Loucy (cell line): ENCODE measurements around the gene SLC2A4.
A peak's percentile ranks its signal among the peaks of the same experiment; 100 is the strongest.
"Not testable (repeated sequence)": the region's sequence is repeated elsewhere in the genome, so short reads cannot be mapped to it uniquely, and the experiment has no call there.

Experiments
- H2AFZ ChIP-seq: fragments of 200-600 bp; sonication (generic); 2 replicates; pipeline ENCODE4 v1.6.0; 2016; ENCODE audit warnings: antibody characterized with exemption, mild to moderate bottlenecking, low read length, moderate library complexity
- H3F3A ChIP-seq: fragments of 200-600 bp; 2 replicates; pipeline ENCODE4 v1.6.0; 2016; ENCODE audit warnings: antibody characterized with exemption, low read depth, mild to moderate bottlenecking
- H3K27me3 ChIP-seq: fragments of 200-600 bp; sonication (generic); 2 replicates; pipeline ENCODE4 v1.6.1; 2014; ENCODE audit warnings: low read length, mild to moderate bottlenecking; ENCODE audit not compliant: insufficient read depth, poor library complexity, severe bottlenecking
- H3K36me3 ChIP-seq: fragments of 200-600 bp; sonication (generic); 2 replicates; pipeline ENCODE4 v1.6.1; 2016; ENCODE audit warnings: low read length; ENCODE audit not compliant: insufficient read depth
- H3K4me1 ChIP-seq: fragments of 200-600 bp; sonication (generic); 2 replicates; pipeline ENCODE4 v1.5.1; 2014; ENCODE audit warnings: low read length, mild to moderate bottlenecking; ENCODE audit not compliant: insufficient read depth, poor library complexity, severe bottlenecking
- H3K4me2 ChIP-seq: fragments of 200-600 bp; sonication (generic); 2 replicates; pipeline ENCODE4 v1.6.0; 2014; ENCODE audit warnings: antibody characterized with exemption, low read length, low read depth, mild to moderate bottlenecking; ENCODE audit not compliant: poor library complexity, severe bottlenecking
- H3K4me3 ChIP-seq: fragments of 200-600 bp; sonication (generic); 2 replicates; pipeline ENCODE4 v1.5.1; 2014; ENCODE audit warnings: low read length, mild to moderate bottlenecking, mixed read lengths; ENCODE audit not compliant: poor library complexity, severe bottlenecking
- H3K79me2 ChIP-seq: fragments of 200-600 bp; sonication (generic); 2 replicates; pipeline ENCODE4 v1.6.1; 2014; ENCODE audit warnings: low read length; ENCODE audit not compliant: insufficient read depth
- H3K9ac ChIP-seq: fragments of 200-600 bp; sonication (generic); 2 replicates; pipeline ENCODE4 v1.6.0; 2014; ENCODE audit warnings: mild to moderate bottlenecking, low read depth, low read length, moderate library complexity; ENCODE audit not compliant: poor library complexity, severe bottlenecking
- H3K9me2 ChIP-seq: fragments of 200-600 bp; sonication (generic); replicated peaks from 2 replicates; pipeline ENCODE4 v1.6.1; 2016; ENCODE audit warnings: low read depth, low read length, mixed read lengths
- H3K9me3 ChIP-seq: fragments of 200-600 bp; sonication (generic); 2 replicates; pipeline ENCODE4 v1.6.1; 2014; ENCODE audit warnings: mild to moderate bottlenecking, antibody characterized with exemption, low read length, low read depth; ENCODE audit not compliant: insufficient read depth
- H4K20me1 ChIP-seq: fragments of 200-600 bp; sonication (generic); 2 replicates; pipeline ENCODE4 v1.6.0; 2014; ENCODE audit warnings: antibody characterized with exemption, low read length, mild to moderate bottlenecking; ENCODE audit not compliant: insufficient read depth, poor library complexity, severe bottlenecking
- CTCF ChIP-seq: fragments of 200-600 bp; sonication (generic); conservative IDR thresholded peaks from 2 replicates; pipeline ENCODE4 v1.5.1; 2014; ENCODE audit warnings: mild to moderate bottlenecking, antibody characterized with exemption, low read length
- EZH2phosphoT487 ChIP-seq: fragments of 200-600 bp; IDR thresholded peaks from 2 replicates; pipeline ENCODE4 v1.6.1; 2018; ENCODE audit warnings: antibody characterized with exemption, mild to moderate bottlenecking, moderate library complexity, borderline replicate concordance

The SLC2A4 gene

GRCh38 chr17:7334938-7335538, 53.5 kb downstream of the SLC2A4 start:
- H3K36me3 ChIP-seq, result no peaks in the 10 kb centered on the region
- H3F3A ChIP-seq, result 0 out of 2 replicates have a peak, but pooled peaks cover 2% of the 10 kb centered on the region
- no peaks in the 10 kb centered on the region for H3K27me3 ChIP-seq
- H4K20me1 ChIP-seq, result peaks cover 27% of the 10 kb centered on the region
- H3K79me2 ChIP-seq, result peaks cover 50% of the 10 kb centered on the region
- H3K4me2 ChIP-seq, result peak overlapping the region; percentile 88
- no peak overlapping the region for H3K4me3 ChIP-seq
- peaks cover 54% of the 10 kb centered on the region for H3K4me1 ChIP-seq
- TF ChIP-seq EZH2phosphoT487 (no peak), CTCF (no peak)
- H3K9me3 ChIP-seq, result no peaks in the 10 kb centered on the region
- peak overlapping the region; percentile 99 for H3K9ac ChIP-seq
- H3K9me2 ChIP-seq, result no peaks in the 10 kb centered on the region
- H2AFZ ChIP-seq, result no peak overlapping the region

GRCh38 chr17:7335765-7336164, 54.2 kb downstream of the SLC2A4 start:
- H2AFZ ChIP-seq, H3K9me3 ChIP-seq, H3K9me2 ChIP-seq, H3K36me3 ChIP-seq, H3F3A ChIP-seq, H3K27me3 ChIP-seq: not testable (repeated sequence)
- H3K9ac ChIP-seq, result peak overlapping the region; percentile 99
- peaks cover 55% of the 10 kb centered on the region for H3K79me2 ChIP-seq
- peaks cover 52% of the 10 kb centered on the region for H3K4me1 ChIP-seq
- H3K4me2 ChIP-seq, result peak overlapping the region; percentile 88
- peaks cover 33% of the 10 kb centered on the region for H4K20me1 ChIP-seq
- peak overlapping the region; percentile 99 for H3K4me3 ChIP-seq

- no peaks in the 10 kb centered on the region for H3K27me3 ChIP-seq
- H2AFZ ChIP-seq, result no peak within 1 kb of the TSS
- H3K4me1 ChIP-seq, result peaks cover 49% of the 10 kb centered on the region
- H3K9me2 ChIP-seq, result no peaks in the 10 kb centered on the region
- H4K20me1 ChIP-seq, result peaks cover 40% of the 10 kb centered on the region
- peak within 1 kb of the TSS; percentile 99 for H3K4me3 ChIP-seq
- 0 out of 2 replicates have a peak, but pooled peaks cover 2% of the 10 kb centered on the region for H3F3A ChIP-seq
- peak within 1 kb of the TSS; percentile 88 for H3K4me2 ChIP-seq
- TF ChIP-seq CTCF, result no peak
- no peak for TF ChIP-seq EZH2phosphoT487
- no peaks in the 10 kb centered on the region for H3K9me3 ChIP-seq
- H3K9ac ChIP-seq, result peak within 1 kb of the TSS; percentile 99
- peaks cover 63% of the 10 kb centered on the region for H3K79me2 ChIP-seq
- no peaks in the 10 kb centered on the region; the same call in 1 of the 2 replicates for H3K36me3 ChIP-seq
Measured at GRCh38 chr17:7336240-7337175, 55.0 kb downstream of the SLC2A4 start, which contains the start of gene ACAP1. TSS of gene ACAP1 (plus strand) at chr17:7336529. CDS start at chr17:7336735, 206 bp downstream.

GRCh38 chr17:7337600-7337999, 56.1 kb downstream of the SLC2A4 start:
- peaks cover 43% of the 10 kb centered on the region for H4K20me1 ChIP-seq
- not testable (repeated sequence) for H3K36me3 ChIP-seq, H3K9me3 ChIP-seq, H3K27me3 ChIP-seq, H3F3A ChIP-seq, H3K9me2 ChIP-seq, H2AFZ ChIP-seq
- peak overlapping the region; percentile 88 for H3K4me2 ChIP-seq
- peaks cover 70% of the 10 kb centered on the region for H3K79me2 ChIP-seq
- H3K9ac ChIP-seq, result peak overlapping the region; percentile 99
- H3K4me1 ChIP-seq, result peaks cover 40% of the 10 kb centered on the region
- peak overlapping the region; percentile 99 for H3K4me3 ChIP-seq
